Ectodermal cell (in vitro differentiated cells): ENCODE data around the gene CPOX.

Source experiments
- H3K27ac ChIP-seq: 2 replicates; pipeline ENCODE4 v1.7.0; 2013; ENCODE audit warnings: mild to moderate bottlenecking, low read depth, low read length; ENCODE audit not compliant: insufficient read depth, poor library complexity, severe bottlenecking
- H3K27me3 ChIP-seq: 2 replicates; pipeline ENCODE4 v1.7.0; 2013; ENCODE audit warnings: mild to moderate bottlenecking, low read length; ENCODE audit not compliant: insufficient read depth, control insufficient read depth, poor library complexity, severe bottlenecking
- H3K36me3 ChIP-seq: one replicate; pipeline ENCODE4 v1.7.0; 2013; ENCODE audit warnings: low read length; ENCODE audit not compliant: control insufficient read depth, insufficient read depth
- H3K4me1 ChIP-seq: one replicate; pipeline ENCODE4 v1.7.0; 2013; ENCODE audit warnings: low read length; ENCODE audit not compliant: control insufficient read depth, insufficient read depth
- H3K4me3 ChIP-seq: 2 replicates; pipeline ENCODE4 v1.7.0; 2013; ENCODE audit warnings: low read depth, low read length, control low read depth; ENCODE audit not compliant: insufficient read depth
- H3K9me3 ChIP-seq: 2 replicates; pipeline ENCODE4 v1.7.0; 2013; ENCODE audit warnings: mild to moderate bottlenecking, low read length, moderate library complexity; ENCODE audit not compliant: control insufficient read depth
- whole genome bisulfite sequencing, 2 experiments: methylation state at CpG; one replicate each; pipeline ENCODE4 v1.1.7; 2013; ENCODE audit warnings: missing lambda C conversion rate in 2 of 2; 5-methylcytosine and 5-hydroxymethylcytosine counted together

CPOX gene

GRCh38 chr3:98554580-98554979, 38.8 kb downstream of the CPOX start:
- WGBS, 2 experiments = 62 to 100% methylated on average over 1 of the region's 2 CpGs
- H3K27ac ChIP-seq = no peak overlapping the region
- H3K4me1 ChIP-seq = no peaks in the 10 kb centered on the region
- no peaks in the 10 kb centered on the region for H3K9me3 ChIP-seq
- H3K27me3 ChIP-seq = no peaks in the 10 kb centered on the region
- H3K4me3 ChIP-seq = no peak overlapping the region
- H3K36me3 ChIP-seq = no peaks in the 10 kb centered on the region

- WGBS, 2 experiments = 100% methylated on average over 1 of the region's 2 CpGs
- Histone ChIP-seq H3K27ac (no peak overlapping the region), H3K36me3 (no peaks in the 10 kb centered on the region), H3K9me3 (no peaks in the 10 kb centered on the region), H3K4me1 (no peaks in the 10 kb centered on the region), H3K4me3 (no peak overlapping the region), H3K27me3 (no peaks in the 10 kb centered on the region)
Observed at GRCh38 chr3:98553753-98554152, 39.7 kb downstream of the CPOX start.

- Histone ChIP-seq H3K27ac (no peak overlapping the region), H3K9me3 (no peaks in the 10 kb centered on the region), H3K27me3 (no peaks in the 10 kb centered on the region), H3K36me3 (no peaks in the 10 kb centered on the region), H3K4me1 (no peaks in the 10 kb centered on the region), H3K4me3 (no peak overlapping the region)
- 92 to 98% methylated on average over 5 to 6 of the region's 6 CpGs for WGBS, 2 experiments
Observed at GRCh38 chr3:98553021-98553563, 40.3 kb downstream of the CPOX start.

- H3K27ac ChIP-seq = no peak overlapping the region
- H3K4me3 ChIP-seq = no peak overlapping the region
- no peaks in the 10 kb centered on the region for H3K9me3 ChIP-seq
- H3K36me3 ChIP-seq = no peaks in the 10 kb centered on the region
- H3K4me1 ChIP-seq = no peaks in the 10 kb centered on the region
- 86 to 87% methylated on average over 4 of the region's 4 CpGs for WGBS, 2 experiments
- no peaks in the 10 kb centered on the region for H3K27me3 ChIP-seq
Observed at GRCh38 chr3:98552232-98553020, 41.0 kb downstream of the CPOX start.

- Histone ChIP-seq H3K4me1 (no peaks in the 10 kb centered on the region), H3K27me3 (no peaks in the 10 kb centered on the region), H3K9me3 (no peaks in the 10 kb centered on the region), H3K36me3 (no peaks in the 10 kb centered on the region), H3K27ac (no peak overlapping the region), H3K4me3 (no peak overlapping the region)
- WGBS, 2 experiments = 91 to 100% methylated on average over 1 to 3 of the region's 3 CpGs
Observed at GRCh38 chr3:98551754-98552153, 41.7 kb downstream of the CPOX start.

GRCh38 chr3:98551236-98551635, 42.2 kb downstream of the CPOX start:
- Histone ChIP-seq H3K4me1 (no peaks in the 10 kb centered on the region), H3K27me3 (no peaks in the 10 kb centered on the region), H3K36me3 (no peaks in the 10 kb centered on the region), H3K27ac (no peak overlapping the region), H3K4me3 (no peak overlapping the region), H3K9me3 (no peaks in the 10 kb centered on the region)
- 95 to 96% methylated on average over 2 of the region's 2 CpGs for WGBS, 2 experiments

GRCh38 chr3:98550833-98551232, 42.6 kb downstream of the CPOX start:
- Histone ChIP-seq H3K9me3 (no peaks in the 10 kb centered on the region), H3K4me1 (no peaks in the 10 kb centered on the region), H3K4me3 (no peak overlapping the region), H3K36me3 (no peaks in the 10 kb centered on the region), H3K27ac (no peak overlapping the region), H3K27me3 (no peaks in the 10 kb centered on the region)
- 91 to 93% methylated on average over 3 of the region's 3 CpGs for WGBS, 2 experiments

GRCh38 chr3:98548544-98548943, 44.9 kb downstream of the CPOX start:
- 92 to 97% methylated on average over 4 to 5 of the region's 5 CpGs for WGBS, 2 experiments
- Histone ChIP-seq H3K9me3 (no peaks in the 10 kb centered on the region), H3K27ac (no peak overlapping the region), H3K36me3 (no peaks in the 10 kb centered on the region), H3K4me3 (no peak overlapping the region), H3K27me3 (no peaks in the 10 kb centered on the region), H3K4me1 (no peaks in the 10 kb centered on the region)

- Histone ChIP-seq H3K36me3 (no peaks in the 10 kb centered on the region), H3K4me3 (no peak overlapping the region), H3K27ac (no peak overlapping the region), H3K27me3 (no peaks in the 10 kb centered on the region), H3K9me3 (no peaks in the 10 kb centered on the region), H3K4me1 (no peaks in the 10 kb centered on the region)
- WGBS, 2 experiments = 88 to 92% methylated on average over 5 of the region's 5 CpGs
Observed at GRCh38 chr3:98545940-98546339, 47.5 kb downstream of the CPOX start.

GRCh38 chr3:98542623-98543022, 50.8 kb downstream of the CPOX start:
- H3K27ac ChIP-seq = no peak overlapping the region
- no peaks in the 10 kb centered on the region for H3K27me3 ChIP-seq
- H3K4me3 ChIP-seq = no peak overlapping the region
- 92 to 95% methylated on average over 1 of the region's 1 CpG for WGBS, 2 experiments
- no peaks in the 10 kb centered on the region for H3K36me3 ChIP-seq
- no peaks in the 10 kb centered on the region for H3K4me1 ChIP-seq
- H3K9me3 ChIP-seq = no peaks in the 10 kb centered on the region
